Measurements from ENCODE around the gene POLR3B.

POLR3B gene

GRCh38 chr12:106417926-106418910, 60.7 kb downstream of the POLR3B start:
- H2BK15ac ChIP-seq (replicated peaks; ENCODE audit: low read depth): no peak overlapping the region
- H3K4me1 ChIP-seq (ENCODE audit: control insufficient read depth, low read depth, low read length): no peaks in the 10 kb centered on the region
- H3K36me3 ChIP-seq (ENCODE audit: control insufficient read depth, insufficient read depth, low read length): no peaks in the 10 kb centered on the region
- no peak overlapping the region for H2BK5ac ChIP-seq (ENCODE audit: low read length)
- no peak overlapping the region for H3K4me2 ChIP-seq (ENCODE audit: low read length)
- H3K4me3 ChIP-seq (ENCODE audit: low read length): no peak overlapping the region
- H3K18ac ChIP-seq (ENCODE audit: low read length): no peak overlapping the region
- peak; percentile 56 for DNase-seq
- H3K9ac ChIP-seq (ENCODE audit: low read length): no peak overlapping the region
- no peak overlapping the region for H3K56ac ChIP-seq (ENCODE audit: low read length)
- H4K8ac ChIP-seq (ENCODE audit: low read depth, low read length): no peak overlapping the region
- H3K23ac ChIP-seq (ENCODE audit: low read length): no peak overlapping the region
- peak overlapping the region; percentile 66 for H3K27ac ChIP-seq (ENCODE audit: low read depth, low read length)
- H2BK120ac ChIP-seq (ENCODE audit: low read depth, low read length): no peak overlapping the region
- no peak overlapping the region for H3K4ac ChIP-seq (ENCODE audit: low read depth, low read length)
- no CpG with 5 or more reads among the region's 7 CpGs for whole genome bisulfite sequencing (ENCODE audit: extremely low coverage, insufficient coverage, low lambda C conversion rate)
- no peaks in the 10 kb centered on the region for H3K79me2 ChIP-seq (ENCODE audit: control insufficient read depth, insufficient read depth, low read length)
- H3K27me3 ChIP-seq (ENCODE audit: insufficient read depth, low read length, poor library complexity): no peaks in the 10 kb centered on the region
- no peak overlapping the region for H4K5ac ChIP-seq (ENCODE audit: low read length)
- no peak overlapping the region for H2AK5ac ChIP-seq (ENCODE audit: low read length)
- H3K79me1 ChIP-seq (ENCODE audit: low read length): no peaks in the 10 kb centered on the region

GRCh38 chr12:106418970-106419369, 61.4 kb downstream of the POLR3B start:
- no peaks in the 10 kb centered on the region for H3K79me2 ChIP-seq (ENCODE audit: control insufficient read depth, insufficient read depth, low read length)
- no peak overlapping the region for H3K4me3 ChIP-seq (ENCODE audit: low read length)
- no CpG with 5 or more reads among the region's 1 CpG for WGBS (ENCODE audit: extremely low coverage, insufficient coverage, low lambda C conversion rate)
- H3K4me1 ChIP-seq (ENCODE audit: control insufficient read depth, low read depth, low read length): no peaks in the 10 kb centered on the region
- H3K27ac ChIP-seq (ENCODE audit: low read depth, low read length): no peak overlapping the region
- no peak overlapping the region for H3K23ac ChIP-seq (ENCODE audit: low read length)
- no peaks in the 10 kb centered on the region for H3K27me3 ChIP-seq (ENCODE audit: insufficient read depth, low read length, poor library complexity)
- H3K4me2 ChIP-seq (ENCODE audit: low read length): no peak overlapping the region
- H4K5ac ChIP-seq (ENCODE audit: low read length): no peak overlapping the region
- no peak overlapping the region for H2BK120ac ChIP-seq (ENCODE audit: low read depth, low read length)
- H2BK15ac ChIP-seq (replicated peaks; ENCODE audit: low read depth): no peak overlapping the region
- no peak overlapping the region for H3K18ac ChIP-seq (ENCODE audit: low read length)
- H3K56ac ChIP-seq (ENCODE audit: low read length): no peak overlapping the region
- no peak overlapping the region for H3K9ac ChIP-seq (ENCODE audit: low read length)
- H4K8ac ChIP-seq (ENCODE audit: low read depth, low read length): no peak overlapping the region
- no peak overlapping the region for H2AK5ac ChIP-seq (ENCODE audit: low read length)
- H3K36me3 ChIP-seq (ENCODE audit: control insufficient read depth, insufficient read depth, low read length): no peaks in the 10 kb centered on the region
- no peak overlapping the region for H3K4ac ChIP-seq (ENCODE audit: low read depth, low read length)
- H2BK5ac ChIP-seq (ENCODE audit: low read length): no peak overlapping the region
- no peaks in the 10 kb centered on the region for H3K79me1 ChIP-seq (ENCODE audit: low read length)
- DNase-seq: no peak

GRCh38 chr12:106423291-106423690, 65.7 kb downstream of the POLR3B start:
- H2BK5ac ChIP-seq (ENCODE audit: low read length): no peak overlapping the region
- WGBS (ENCODE audit: extremely low coverage, insufficient coverage, low lambda C conversion rate): no CpG with 5 or more reads among the region's 2 CpGs

GRCh38 chr12:106425061-106425702, 67.6 kb downstream of the POLR3B start:
- H2AK5ac ChIP-seq (ENCODE audit: low read length): no peak overlapping the region
- no peaks in the 10 kb centered on the region for H3K79me1 ChIP-seq (ENCODE audit: low read length)
- H3K9ac ChIP-seq (ENCODE audit: low read length): peak overlapping the region; percentile 6
- no peak overlapping the region for H3K23ac ChIP-seq (ENCODE audit: low read length)
- no peaks in the 10 kb centered on the region for H3K79me2 ChIP-seq (ENCODE audit: control insufficient read depth, insufficient read depth, low read length)
- no CpG with 5 or more reads among the region's 1 CpG for WGBS (ENCODE audit: extremely low coverage, insufficient coverage, low lambda C conversion rate)
- H3K4ac ChIP-seq (ENCODE audit: low read depth, low read length): peak overlapping the region; percentile 70
- no peak overlapping the region for H3K4me2 ChIP-seq (ENCODE audit: low read length)
- H3K27me3 ChIP-seq (ENCODE audit: insufficient read depth, low read length, poor library complexity): no peaks in the 10 kb centered on the region
- H2BK15ac ChIP-seq (replicated peaks; ENCODE audit: low read depth): no peak overlapping the region
- H2BK120ac ChIP-seq (ENCODE audit: low read depth, low read length): no peak overlapping the region
- H3K56ac ChIP-seq (ENCODE audit: low read length): peak overlapping the region; percentile 17
- H3K4me3 ChIP-seq (ENCODE audit: low read length): no peak overlapping the region
- H3K27ac ChIP-seq (ENCODE audit: low read depth, low read length): no peak overlapping the region
- H2BK5ac ChIP-seq (ENCODE audit: low read length): no peak overlapping the region
- no peak overlapping the region for H4K8ac ChIP-seq (ENCODE audit: low read depth, low read length)
- peak; percentile 83 for DNase-seq
- peak overlapping the region; percentile 70 for H3K18ac ChIP-seq (ENCODE audit: low read length)
- no peak overlapping the region for H4K5ac ChIP-seq (ENCODE audit: low read length)
- H3K36me3 ChIP-seq (ENCODE audit: control insufficient read depth, insufficient read depth, low read length): no peaks in the 10 kb centered on the region
- H3K4me1 ChIP-seq (ENCODE audit: control insufficient read depth, low read depth, low read length): peaks cover 4% of the 10 kb centered on the region

More at GRCh38 chr12:106423291-106423690, 65.7 kb downstream of the POLR3B start:
- peaks cover 4% of the 10 kb centered on the region for H3K4me1 ChIP-seq (ENCODE audit: control insufficient read depth, low read depth, low read length)
- no peaks in the 10 kb centered on the region for H3K27me3 ChIP-seq (ENCODE audit: insufficient read depth, low read length, poor library complexity)
- no peak overlapping the region for H3K56ac ChIP-seq (ENCODE audit: low read length)
- DNase-seq: no peak
- H3K27ac ChIP-seq (ENCODE audit: low read depth, low read length): no peak overlapping the region
- H3K23ac ChIP-seq (ENCODE audit: low read length): no peak overlapping the region
- no peak overlapping the region for H3K4me2 ChIP-seq (ENCODE audit: low read length)
- H4K8ac ChIP-seq (ENCODE audit: low read depth, low read length): no peak overlapping the region
- H3K4ac ChIP-seq (ENCODE audit: low read depth, low read length): no peak overlapping the region
- H2BK15ac ChIP-seq (replicated peaks; ENCODE audit: low read depth): no peak overlapping the region
- no peaks in the 10 kb centered on the region for H3K79me1 ChIP-seq (ENCODE audit: low read length)
- H2BK120ac ChIP-seq (ENCODE audit: low read depth, low read length): no peak overlapping the region
- H3K18ac ChIP-seq (ENCODE audit: low read length): no peak overlapping the region
- H3K9ac ChIP-seq (ENCODE audit: low read length): no peak overlapping the region
- no peak overlapping the region for H3K4me3 ChIP-seq (ENCODE audit: low read length)
- H3K79me2 ChIP-seq (ENCODE audit: control insufficient read depth, insufficient read depth, low read length): no peaks in the 10 kb centered on the region
- H2AK5ac ChIP-seq (ENCODE audit: low read length): no peak overlapping the region
- no peaks in the 10 kb centered on the region for H3K36me3 ChIP-seq (ENCODE audit: control insufficient read depth, insufficient read depth, low read length)
- H4K5ac ChIP-seq (ENCODE audit: low read length): no peak overlapping the region

- no peak overlapping the region for H3K4me2 ChIP-seq (ENCODE audit: low read length)
- WGBS (ENCODE audit: extremely low coverage, insufficient coverage, low lambda C conversion rate): no CpG with 5 or more reads among the region's 1 CpG
Measured at GRCh38 chr12:106427917-106428316, 70.4 kb downstream of the POLR3B start.

More at GRCh38 chr12:106427917-106428316, 70.4 kb downstream of the POLR3B start:
- Histone ChIP-seq H3K23ac (ENCODE audit: low read length) (no peak overlapping the region), H3K79me1 (ENCODE audit: low read length) (no peaks in the 10 kb centered on the region), H3K4ac (ENCODE audit: low read depth, low read length) (no peak overlapping the region), H3K9ac (ENCODE audit: low read length) (no peak overlapping the region), H3K27ac (ENCODE audit: low read depth, low read length) (no peak overlapping the region), H2AK5ac (ENCODE audit: low read length) (no peak overlapping the region), H3K4me1 (ENCODE audit: control insufficient read depth, low read depth, low read length) (peaks cover 4% of the 10 kb centered on the region), H3K27me3 (ENCODE audit: insufficient read depth, low read length, poor library complexity) (no peaks in the 10 kb centered on the region), H2BK5ac (ENCODE audit: low read length) (no peak overlapping the region), H2BK15ac (replicated peaks; ENCODE audit: low read depth) (no peak overlapping the region), H4K8ac (ENCODE audit: low read depth, low read length) (no peak overlapping the region), H3K56ac (ENCODE audit: low read length) (no peak overlapping the region), H3K18ac (ENCODE audit: low read length) (no peak overlapping the region), H3K36me3 (ENCODE audit: control insufficient read depth, insufficient read depth, low read length) (no peaks in the 10 kb centered on the region), H2BK120ac (ENCODE audit: low read depth, low read length) (no peak overlapping the region), H4K5ac (ENCODE audit: low read length) (no peak overlapping the region), H3K79me2 (ENCODE audit: control insufficient read depth, insufficient read depth, low read length) (no peaks in the 10 kb centered on the region), H3K4me3 (ENCODE audit: low read length) (no peak overlapping the region)
- no peak for DNase-seq

All from mesendoderm (in vitro differentiated cells).